ENCODE results near the gene NFE2L3. TPM values are rescaled to one million over a fixed set of nuclear protein-coding genes. Genes with fewer than 3 reads are reported as not detected.

Gene NFE2L3
- total and polyA plus RNA-seq, 2 of the 8 experiments (the other 6 are each of a cell fraction or from before 2014, with no cell fraction given), result 64.9 to 76.5 TPM

- no peak overlapping the region for H3K14ac ChIP-seq (ENCODE audit: insufficient read length)
- POLR2A ChIA-PET (ENCODE audit: partially characterized antibody), result no interaction called here
- H4K5ac ChIP-seq (ENCODE audit: insufficient read length, low read depth, low read length), result no peak overlapping the region
- H3K23ac ChIP-seq (ENCODE audit: insufficient read length), result no peak overlapping the region
- no peaks in the 10 kb centered on the region for H3K79me2 ChIP-seq (ENCODE audit: control insufficient read depth in 1 of 2, insufficient read depth in 2 of 2, low read length in 2 of 2)
- no peak overlapping the region for H3K56ac ChIP-seq (replicated peaks; ENCODE audit: insufficient read length, low read depth, low read length)
- H2AK5ac ChIP-seq (ENCODE audit: low read depth, low read length), result no peak overlapping the region
- no peak overlapping the region for H4K8ac ChIP-seq (ENCODE audit: extremely low read depth, insufficient read depth, low read length)
- H3K18ac ChIP-seq (ENCODE audit: extremely low read depth, low read length), result no peak overlapping the region
- 76% methylated on average over 4 of the region's 4 CpGs; no CpG with 5 or more reads in 1 of the 2 experiments for WGBS, 2 experiments (ENCODE audit: extremely low coverage in 1 of 2, insufficient coverage in 1 of 2, insufficient read length in 1 of 2, insufficient replicate concordance in 2 of 2, low coverage in 1 of 2, low lambda C conversion rate in 2 of 2, missing lambda C conversion rate in 1 of 2)
- no peak overlapping the region for H2BK15ac ChIP-seq (ENCODE audit: low read length)
- FAIRE-seq (no peak), DNase-seq (ENCODE audit: low read depth in 1 of 2, low spot score in 2 of 2) (no peak)
- CTCF ChIA-PET (ENCODE audit: partially characterized antibody), result no interaction called here
- no peaks in the 10 kb centered on the region for H3K23me2 ChIP-seq (ENCODE audit: low read depth, low read length)
- no peaks in the 10 kb centered on the region for H3K36me3 ChIP-seq (ENCODE audit: control insufficient read depth in 2 of 4, insufficient read depth in 4 of 4, low read length in 3 of 4)
- H4K20me1 ChIP-seq (replicated peaks in 1 of 2; ENCODE audit: control insufficient read depth in 1 of 2, insufficient read depth in 2 of 2, low read length in 2 of 2), result no peaks in the 10 kb centered on the region
- H2BK20ac ChIP-seq (ENCODE audit: low read length), result no peak overlapping the region
- H2BK120ac ChIP-seq (replicated peaks; ENCODE audit: low read depth, low read length), result no peak overlapping the region
- no peak overlapping the region for H4K91ac ChIP-seq (replicated peaks; ENCODE audit: insufficient read length, low read length)
- H2BK5ac ChIP-seq (ENCODE audit: low read depth, low read length), result no peak overlapping the region
- no peak overlapping the region for H3K4me2 ChIP-seq (ENCODE audit: insufficient read depth in 1 of 2, low read depth in 2 of 2, low read length in 2 of 2)
- H3K27ac ChIP-seq (ENCODE audit: low read depth, low read length), result no peak overlapping the region
- no peak overlapping the region for H2BK12ac ChIP-seq (ENCODE audit: low read depth, low read length)
- H3K9me3 ChIP-seq (ENCODE audit: insufficient read depth in 2 of 2, low read depth in 1 of 2, low read length in 1 of 2), result no peaks in the 10 kb centered on the region
- H3K4me1 ChIP-seq (replicated peaks in 1 of 4; ENCODE audit: control insufficient read depth in 3 of 4, insufficient read depth in 4 of 4, low read length in 3 of 4), result no peaks in the 10 kb centered on the region
- no peak overlapping the region for H2AFZ ChIP-seq (ENCODE audit: low read length)
- no peaks in the 10 kb centered on the region for H3K79me1 ChIP-seq (ENCODE audit: low read depth, low read length)
- no peak overlapping the region for H3K9ac ChIP-seq (replicated peaks in 1 of 4; ENCODE audit: extremely low read depth in 1 of 4, low read depth in 3 of 4, low read length in 3 of 4)
- no peaks in the 10 kb centered on the region; a peak in 1 of 7 replicates for H3K27me3 ChIP-seq (replicated peaks in 1 of 4; ENCODE audit: control insufficient read depth in 3 of 4, extremely low read depth in 1 of 4, insufficient read depth in 3 of 4, low read length in 3 of 4)
- H3K4ac ChIP-seq (replicated peaks; ENCODE audit: insufficient read length, low read depth, low read length), result no peak overlapping the region
- H3K4me3 ChIP-seq (ENCODE audit: extremely low read depth in 1 of 4, insufficient read depth in 2 of 4, low read depth in 3 of 4, low read length in 4 of 4), result no peak overlapping the region
- TF ChIP-seq RFX5 (IDR thresholded peaks at IDR 0.05; ENCODE audit: borderline replicate concordance, low read depth, low read length), result no peak
- no peak for TF ChIP-seq E2F6 (IDR thresholded peaks at IDR 0.05)
- no peak for TF ChIP-seq CBX8 (IDR thresholded peaks at IDR 0.05; ENCODE audit: borderline replicate concordance, low read depth, low read length)
- no peak for TF ChIP-seq ATF3 (IDR thresholded peaks at IDR 0.05; ENCODE audit: insufficient read depth, low read depth, low read length)
- no peak for TF ChIP-seq CBX5 (IDR thresholded peaks at IDR 0.05; ENCODE audit: low read depth, low read length)
- TF ChIP-seq RXRA (IDR thresholded peaks at IDR 0.05; ENCODE audit: insufficient read depth, low read depth, low read length), result no peak
- TF ChIP-seq SIX5 (IDR thresholded peaks at IDR 0.05; ENCODE audit: low read depth, low read length), result no peak
- no peak for TF ChIP-seq RBBP5 (IDR thresholded peaks at IDR 0.05; ENCODE audit: borderline replicate concordance, low read depth, low read length)
Observed at GRCh38 chr7:26122745-26123144, 29.3 kb upstream of the NFE2L3 start.
